H1 (cell line): Measurements from ENCODE around the gene EIF4E2. TPM values are rescaled to one million over a fixed set of nuclear protein-coding genes. Genes with fewer than 3 reads are reported as not detected.

Experiments used
- CTCF ChIA-PET: fragments of 300-600 bp; sonication (Branson Sonifier 250); formaldehyde crosslinking; loops from one replicate; lab custom pipeline; 2021; ENCODE audit not compliant: partially characterized antibody; lab: Charles Lee
- POLR2A ChIA-PET: fragments of 300-600 bp; sonication (Branson Sonifier 250); formaldehyde crosslinking; loops from one replicate; lab custom pipeline; 2021; ENCODE audit warnings: inconsistent platforms; ENCODE audit not compliant: partially characterized antibody; lab: Charles Lee
- DNase-seq, 2 experiments: peaks; one replicate each; pipeline versions ENCODE4 v3.0.0 to v3.0.0-alpha.2; 2010 to 2022; ENCODE audit warnings: low spot score in 2 of 2, low read depth in 1 of 2, mixed read lengths in 1 of 2
- FAIRE-seq: peaks from 2 replicates; lab custom pipeline; 2011; peaks lifted over from hg19 to GRCh38; lab: Jason Lieb, UNC
- H2AFZ ChIP-seq: 2 replicates; pipeline ENCODE4 v1.8.1; 2012; ENCODE audit warnings: low read length, inconsistent platforms
- H2AK5ac ChIP-seq: 2 replicates; pipeline ENCODE4 v1.6.1; 2013; ENCODE audit warnings: low read depth, low read length
- H2BK120ac ChIP-seq: replicated peaks from 2 replicates; pipeline ENCODE3; 2013; ENCODE audit warnings: low read depth, low read length, inconsistent platforms
- H2BK12ac ChIP-seq: 2 replicates; pipeline ENCODE4 v1.6.1; 2013; ENCODE audit warnings: low read depth, low read length
- H2BK15ac ChIP-seq: 2 replicates; pipeline ENCODE4 v1.6.1; 2013; ENCODE audit warnings: low read length
- H2BK20ac ChIP-seq: 2 replicates; pipeline ENCODE4 v1.6.1; 2013; ENCODE audit warnings: low read length
- H2BK5ac ChIP-seq: 2 replicates; pipeline ENCODE4 v1.6.1; 2013; ENCODE audit warnings: low read depth, low read length
- H3K14ac ChIP-seq: 2 replicates; pipeline ENCODE4 v1.6.1; 2013; ENCODE audit warnings: inconsistent platforms; ENCODE audit not compliant: insufficient read length
- H3K18ac ChIP-seq: 2 replicates; pipeline ENCODE4 v1.6.1; 2013; ENCODE audit warnings: low read length; ENCODE audit errors: extremely low read depth
- H3K23ac ChIP-seq: 2 replicates; pipeline ENCODE4 v1.6.1; 2013; ENCODE audit warnings: inconsistent platforms; ENCODE audit not compliant: insufficient read length
- H3K23me2 ChIP-seq: 2 replicates; pipeline ENCODE4 v1.6.1; 2013; ENCODE audit warnings: low read depth, low read length
- H3K27ac ChIP-seq: 2 replicates; pipeline ENCODE4 v1.6.1; 2011; ENCODE audit warnings: low read depth, low read length, inconsistent platforms
- H3K27me3 ChIP-seq, 4 experiments: replicated peaks in 1 of 4; 1 replicate in 1 of 4; 2 replicates in 3 of 4; pipeline versions ENCODE4 v1.6.1 to v1.8.1; 2011 to 2013; ENCODE audit warnings: low read length in 3 of 4, mild to moderate bottlenecking in 3 of 4, inconsistent platforms in 2 of 4, mixed read lengths in 2 of 4, moderate library complexity in 1 of 4; ENCODE audit not compliant: control insufficient read depth in 3 of 4, insufficient read depth in 3 of 4; ENCODE audit errors: extremely low read depth in 1 of 4
- H3K36me3 ChIP-seq, 4 experiments: 2 replicates each; pipeline versions ENCODE4 v1.6.1 to v1.8.1; 2011 to 2013; ENCODE audit warnings: mild to moderate bottlenecking in 4 of 4, low read length in 3 of 4, moderate library complexity in 2 of 4, control low read depth in 1 of 4, inconsistent platforms in 1 of 4; ENCODE audit not compliant: insufficient read depth in 4 of 4, control insufficient read depth in 2 of 4
- H3K4ac ChIP-seq: replicated peaks from 2 replicates; pipeline ENCODE3; 2013; ENCODE audit warnings: low read length, low read depth, mixed read lengths, inconsistent platforms; ENCODE audit not compliant: insufficient read length
- H3K4me1 ChIP-seq, 4 experiments: replicated peaks in 1 of 4; 1 replicate in 1 of 4; 2 replicates in 3 of 4; pipeline versions ENCODE4 v1.6.1 to v1.8.1; 2011 to 2013; ENCODE audit warnings: low read length in 3 of 4, inconsistent platforms in 2 of 4, mixed read lengths in 1 of 4; ENCODE audit not compliant: insufficient read depth in 4 of 4, control insufficient read depth in 3 of 4
- H3K4me2 ChIP-seq, 2 experiments: 2 replicates each; pipeline versions ENCODE4 v1.6.1 to v1.8.1; 2011 to 2013; ENCODE audit warnings: low read depth in 2 of 2, low read length in 2 of 2, control low read depth in 1 of 2, inconsistent platforms in 1 of 2, mild to moderate bottlenecking in 1 of 2; ENCODE audit not compliant: insufficient read depth in 1 of 2
- H3K4me3 ChIP-seq, 4 experiments: fragments of 200-600, 300-600 bp in 1 of 4; sonication (generic), shearing (Covaris generic), sonication (Bioruptor Twin) in 1 of 4; 2 replicates each; pipeline versions ENCODE4 v1.5.1 to v1.8.1; 2011 to 2016; ENCODE audit warnings: low read length in 4 of 4, low read depth in 3 of 4, control low read depth in 2 of 4, inconsistent platforms in 2 of 4, mild to moderate bottlenecking in 2 of 4, mixed read lengths in 1 of 4, moderate library complexity in 1 of 4; ENCODE audit not compliant: insufficient read depth in 2 of 4; ENCODE audit errors: extremely low read depth in 1 of 4
- H3K56ac ChIP-seq: replicated peaks from 2 replicates; pipeline ENCODE3; 2013; ENCODE audit warnings: low read depth, mild to moderate bottlenecking, mixed read lengths, low read length, inconsistent platforms; ENCODE audit not compliant: insufficient read length
- H3K79me1 ChIP-seq: 2 replicates; pipeline ENCODE4 v1.6.1; 2013; ENCODE audit warnings: low read depth, low read length, control low read depth
- H3K79me2 ChIP-seq, 2 experiments: 2 replicates each; pipeline versions ENCODE4 v1.6.1 to v1.8.1; 2012 to 2013; ENCODE audit warnings: low read length in 2 of 2, mild to moderate bottlenecking in 2 of 2, inconsistent platforms in 1 of 2; ENCODE audit not compliant: insufficient read depth in 2 of 2, control insufficient read depth in 1 of 2
- H3K9ac ChIP-seq, 4 experiments: replicated peaks in 1 of 4; 1 replicate in 1 of 4; 2 replicates in 3 of 4; pipeline versions ENCODE4 v1.6.1 to v1.8.1; 2011 to 2013; ENCODE audit warnings: low read depth in 3 of 4, low read length in 3 of 4, control low read depth in 2 of 4, mild to moderate bottlenecking in 2 of 4, moderate library complexity in 2 of 4, inconsistent platforms in 1 of 4; ENCODE audit errors: extremely low read depth in 1 of 4
- H3K9me3 ChIP-seq, 2 experiments: 2 replicates each; pipeline versions ENCODE4 v1.6.1 to v1.8.1; 2012 to 2013; ENCODE audit warnings: mild to moderate bottlenecking in 2 of 2, moderate library complexity in 2 of 2, control low read depth in 1 of 2, inconsistent platforms in 1 of 2, low read depth in 1 of 2, low read length in 1 of 2, mixed read lengths in 1 of 2; ENCODE audit not compliant: insufficient read depth in 2 of 2
- H4K20me1 ChIP-seq, 2 experiments: replicated peaks in 1 of 2; 2 replicates each; pipeline versions ENCODE3 to v1.8.1; 2011 to 2013; ENCODE audit warnings: inconsistent platforms in 2 of 2, low read length in 2 of 2, mild to moderate bottlenecking in 1 of 2; ENCODE audit not compliant: insufficient read depth in 2 of 2, control insufficient read depth in 1 of 2
- H4K5ac ChIP-seq: 2 replicates; pipeline ENCODE4 v1.6.1; 2013; ENCODE audit warnings: low read length, low read depth, mixed read lengths, inconsistent platforms; ENCODE audit not compliant: insufficient read length
- H4K8ac ChIP-seq: 2 replicates; pipeline ENCODE4 v1.8.0; 2013; ENCODE audit warnings: mild to moderate bottlenecking, moderate library complexity, low read length, inconsistent platforms; ENCODE audit not compliant: insufficient read depth; ENCODE audit errors: extremely low read depth
- H4K91ac ChIP-seq: replicated peaks from 2 replicates; pipeline ENCODE3; 2013; ENCODE audit warnings: low read length, mixed read lengths, inconsistent platforms; ENCODE audit not compliant: insufficient read length
- CBX8 ChIP-seq: fragments of 300-800, 300-1000 bp; sonication (generic); IDR thresholded peaks from 2 replicates; pipeline ENCODE4 v1.7.1; 2016; ENCODE audit warnings: low read depth, low read length, borderline replicate concordance
- CHD1 ChIP-seq: IDR thresholded peaks from 2 replicates; pipeline ENCODE4 v1.6.1; 2012; ENCODE audit warnings: low read depth, low read length, improper control_type of control experiment
- JUN ChIP-seq: IDR thresholded peaks from 2 replicates; pipeline ENCODE4 v1.6.1; 2011; ENCODE audit warnings: low read depth, mild to moderate bottlenecking, improper control_type of control experiment, low read length
- KDM1A ChIP-seq: fragments of 200-600, 300-600 bp; sonication (generic); IDR thresholded peaks from 2 replicates; pipeline ENCODE4 v1.7.1; 2016; ENCODE audit warnings: mild to moderate bottlenecking, low read length, borderline replicate concordance
- MAFK ChIP-seq: IDR thresholded peaks from 2 replicates; pipeline ENCODE4 v1.6.1; 2012; ENCODE audit warnings: low read depth, mild to moderate bottlenecking, improper control_type of control experiment, low read length
- RAD21 ChIP-seq, 2 experiments: IDR thresholded peaks in 1 of 2; conservative IDR thresholded peaks in 1 of 2; 2 replicates each; pipeline ENCODE4 v1.6.1; 2011; ENCODE audit warnings: low read depth in 2 of 2, low read length in 2 of 2, improper control_type of control experiment in 1 of 2, inconsistent platforms in 1 of 2, mild to moderate bottlenecking in 1 of 2, moderate library complexity in 1 of 2
- RFX5 ChIP-seq: IDR thresholded peaks from 2 replicates; pipeline ENCODE4 v1.6.1; 2011; ENCODE audit warnings: low read depth, low read length, improper control_type of control experiment, borderline replicate concordance
- SP1 ChIP-seq: IDR thresholded peaks from 2 replicates; pipeline ENCODE4 v1.6.1; 2011; ENCODE audit warnings: low read depth, low read length
- TCF12 ChIP-seq: IDR thresholded peaks from 2 replicates; pipeline ENCODE4 v1.6.1; 2011; ENCODE audit warnings: low read depth, mild to moderate bottlenecking, low read length
- WGBS, 2 experiments: shearing (Covaris generic) in 1 of 2; methylation state at CpG; one replicate each; pipeline versions ENCODE4 v1.1.6 to v1.1.7; 2013 to 2015; ENCODE audit warnings: low lambda C conversion rate in 2 of 2, mixed read lengths in 2 of 2, inconsistent platforms in 1 of 2, low coverage in 1 of 2, missing lambda C conversion rate in 1 of 2; ENCODE audit not compliant: insufficient replicate concordance in 2 of 2, insufficient coverage in 1 of 2, insufficient read length in 1 of 2; ENCODE audit errors: extremely low coverage in 1 of 2, missing lambda C conversion rate in 1 of 2; 5-methylcytosine and 5-hydroxymethylcytosine counted together
- polyA plus RNA-seq, 7 experiments: library from polyadenylated mRNA; depleted of rRNA in 3 of 7; stranded (reverse) in 5 of 7; unstranded in 2 of 7; fragments of >200 nt in 5 of 7; fragments of 200-250 nt in 2 of 7; gene quantifications; 1 replicate in 5 of 7; 2 replicates in 1 of 7; 4 replicates in 1 of 7; pipeline versions ENCODE4 v1.2.1 to v1.2.3, GENCODE V29; 2011 to 2013; ENCODE audit warnings: missing spikeins in 2 of 7, mixed read lengths in 2 of 7
- total RNA-seq: library from RNA; stranded (reverse); fragmentation: NEBNext Ultra II Directional; extraction: Animal tissue kit (Norgen Biotek cat#: 25700); gene quantifications from 2 replicates; pipeline ENCODE4 v1.2.1, GENCODE V29; 2021
- TF ChIP-seq, protein P1 (sequence below): IDR thresholded peaks from 2 replicates; pipeline ENCODE4 v1.6.1; 2012; ENCODE audit warnings: inconsistent platforms
- TF ChIP-seq, protein P2 (sequence below): IDR thresholded peaks from 2 replicates; pipeline ENCODE4 v1.6.1; 2012; ENCODE audit warnings: low read length, inconsistent platforms

Gene EIF4E2
- total and polyA plus RNA-seq, 2 of the 8 experiments (the other 6 are each of a cell fraction or from before 2014, with no cell fraction given): 39.4 to 114 TPM

- CTCF ChIA-PET: no interaction called here
- no peak for TF ChIP-seq SP1
- TF ChIP-seq CBX8: no peak
- no peak for TF ChIP-seq TCF12
- TF ChIP-seq RAD21 (IDR thresholded peaks at IDR 0.05 in 1 of 2, conservative IDR thresholded peaks at IDR 0.05 in 1 of 2; ENCODE audit: low read depth in 2 of 2, low read length in 2 of 2): no peak
- TF ChIP-seq MAFK: no peak
- TF ChIP-seq, protein P1, sequence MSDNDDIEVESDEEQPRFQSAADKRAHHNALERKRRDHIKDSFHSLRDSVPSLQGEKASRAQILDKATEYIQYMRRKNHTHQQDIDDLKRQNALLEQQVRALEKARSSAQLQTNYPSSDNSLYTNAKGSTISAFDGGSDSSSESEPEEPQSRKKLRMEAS: no peak
- TF ChIP-seq KDM1A: no peak
- no peak for TF ChIP-seq JUN
- no peak for TF ChIP-seq CHD1
- TF ChIP-seq, protein P2, sequence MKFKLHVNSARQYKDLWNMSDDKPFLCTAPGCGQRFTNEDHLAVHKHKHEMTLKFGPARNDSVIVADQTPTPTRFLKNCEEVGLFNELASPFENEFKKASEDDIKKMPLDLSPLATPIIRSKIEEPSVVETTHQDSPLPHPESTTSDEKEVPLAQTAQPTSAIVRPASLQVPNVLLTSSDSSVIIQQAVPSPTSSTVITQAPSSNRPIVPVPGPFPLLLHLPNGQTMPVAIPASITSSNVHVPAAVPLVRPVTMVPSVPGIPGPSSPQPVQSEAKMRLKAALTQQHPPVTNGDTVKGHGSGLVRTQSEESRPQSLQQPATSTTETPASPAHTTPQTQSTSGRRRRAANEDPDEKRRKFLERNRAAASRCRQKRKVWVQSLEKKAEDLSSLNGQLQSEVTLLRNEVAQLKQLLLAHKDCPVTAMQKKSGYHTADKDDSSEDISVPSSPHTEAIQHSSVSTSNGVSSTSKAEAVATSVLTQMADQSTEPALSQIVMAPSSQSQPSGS: no peak
- TF ChIP-seq RFX5: no peak
Observed at GRCh38 chr2:232556426-232556825, 5.9 kb downstream of the EIF4E2 start.

More at GRCh38 chr2:232556426-232556825, 5.9 kb downstream of the EIF4E2 start:
- no peak overlapping the region for H4K5ac ChIP-seq
- H3K4me2 ChIP-seq: no peak overlapping the region
- no peak overlapping the region for H4K91ac ChIP-seq
- no peak overlapping the region for H2AK5ac ChIP-seq
- no peak overlapping the region for H2BK12ac ChIP-seq
- no peak overlapping the region for H2AFZ ChIP-seq
- H3K9me3 ChIP-seq: no peaks in the 10 kb centered on the region
- H2BK5ac ChIP-seq: no peak overlapping the region
- DNase-seq: no peak
- no peak overlapping the region for H3K4ac ChIP-seq
- POLR2A ChIA-PET: no interaction called here
- H3K4me1 ChIP-seq: peaks cover 0 to 5% (median 4%) of the 10 kb centered on the region in 4 experiments; a peak in 6 of 7 replicates
- no peak overlapping the region for H3K14ac ChIP-seq
- H2BK120ac ChIP-seq: no peak overlapping the region
- H3K4me3 ChIP-seq: no peak overlapping the region
- H2BK15ac ChIP-seq: no peak overlapping the region
- H3K27me3 ChIP-seq: no peaks in the 10 kb centered on the region
- H2BK20ac ChIP-seq: no peak overlapping the region
- 90% methylated on average over 3 of the region's 3 CpGs; no CpG with 5 or more reads in 1 of the 2 experiments for WGBS, 2 experiments
- H3K56ac ChIP-seq: no peak overlapping the region
- no peak overlapping the region; the same call in 1 of the 2 replicates for H4K8ac ChIP-seq
- no peak overlapping the region for H3K9ac ChIP-seq
- peaks cover 12% of the 10 kb centered on the region for H3K79me1 ChIP-seq
- H3K27ac ChIP-seq: no peak overlapping the region
- peaks cover 8 to 38% (median 22%) of the 10 kb centered on the region in 4 experiments for H3K36me3 ChIP-seq
- peaks cover 11 to 43% of the 10 kb centered on the region in 2 experiments for H3K79me2 ChIP-seq
- H3K23me2 ChIP-seq: peaks cover 2% of the 10 kb centered on the region; the same call in 1 of the 2 replicates
- peaks cover 12 to 14% of the 10 kb centered on the region in 2 experiments for H4K20me1 ChIP-seq
- H3K23ac ChIP-seq: no peak overlapping the region
- no peak overlapping the region for H3K18ac ChIP-seq
- no peak for FAIRE-seq
